Measurements from ENCODE around the gene KRTAP4-4. TPM values are rescaled to one million over a fixed set of nuclear protein-coding genes. Genes with fewer than 3 reads are reported as not detected.

KRTAP4-4 gene
- not detected in 5 replicates for total RNA-seq (2022; extraction: Qiagen RNA extraction; ENCODE audit: low read depth)

GRCh38 chr17:41160648-41161047 lies at the start of gene KRTAP4-4:
Gene KRTAP4-4 (minus strand): TSS chr17:41160748. CDS start chr17:41160691, 57 bp downstream.

GRCh38 chr17:41189837-41190318 lies 29.3 kb upstream of the KRTAP4-4 start, which contains the start of gene KRTAP9-1:
Gene KRTAP9-1 (plus strand): TSS chr17:41189887. CDS start chr17:41189887, 0 bp downstream.

GRCh38 chr17:41184480-41184961 lies 24.0 kb upstream of the KRTAP4-4 start, which contains the start of gene KRTAP4-1:
Gene KRTAP4-1 (minus strand): TSS chr17:41184911. CDS start chr17:41184854, 57 bp downstream.

GRCh38 chr17:41177727-41178271 lies 17.3 kb upstream of the KRTAP4-4 start, which contains the start of gene KRTAP4-2:
Gene KRTAP4-2 (minus strand): TSS chr17:41178221. CDS start chr17:41178164, 57 bp downstream.

GRCh38 chr17:41168121-41168520 lies 7.6 kb upstream of the KRTAP4-4 start, which contains the start of gene KRTAP4-3:
Gene KRTAP4-3 (minus strand): TSS chr17:41168221. CDS start chr17:41168172, 49 bp downstream.

GRCh38 chr17:41149652-41149985 lies 10.9 kb downstream of the KRTAP4-4 start, which contains the start of gene KRTAP4-5:
Gene KRTAP4-5 (minus strand): TSS chr17:41149825. CDS start chr17:41149767, 58 bp downstream.

GRCh38 chr17:41140360-41141131 lies 20.0 kb downstream of the KRTAP4-4 start, which contains the start of gene KRTAP4-6:
Gene KRTAP4-6 (minus strand): TSS chr17:41140544. CDS start chr17:41140487, 57 bp downstream.

GRCh38 chr17:41123991-41124371 lies 36.6 kb downstream of the KRTAP4-4 start, which contains the start of gene KRTAP4-12:
Gene KRTAP4-12 (minus strand): TSS chr17:41124182. CDS start chr17:41124122, 60 bp downstream.

GRCh38 chr17:41117846-41118386 lies 42.6 kb downstream of the KRTAP4-4 start, which contains the start of gene KRTAP4-11:
Gene KRTAP4-11 (minus strand): TSS chr17:41118373. CDS start chr17:41118315, 58 bp downstream.

Other genes with a start within 250 kb of the KRTAP4-4 start
- gene KRT23, start 223.1 kb downstream of the KRTAP4-4 start, total RNA-seq (2022; extraction: Qiagen RNA extraction; ENCODE audit: low read depth): 0.06 to 0.30 TPM (median 0.08 TPM) in 3 of 5 replicates, not detected in the others
- not detected in 5 replicates for gene KRT39, start 193.8 kb downstream of the KRTAP4-4 start, total RNA-seq (2022; extraction: Qiagen RNA extraction; ENCODE audit: low read depth)
- not detected in 5 replicates for gene KRT40, start 176.4 kb downstream of the KRTAP4-4 start, total RNA-seq (2022; extraction: Qiagen RNA extraction; ENCODE audit: low read depth)
- gene KRTAP3-3, start 166.6 kb downstream of the KRTAP4-4 start, total RNA-seq (2022; extraction: Qiagen RNA extraction; ENCODE audit: low read depth): not detected in 5 replicates
- gene KRTAP3-2, start 160.8 kb downstream of the KRTAP4-4 start, total RNA-seq (2022; extraction: Qiagen RNA extraction; ENCODE audit: low read depth): 0.36 to 0.50 TPM (median 0.42 TPM) in 3 of 5 replicates, not detected in the others
- not detected in 5 replicates for gene KRTAP3-1, start 151.6 kb downstream of the KRTAP4-4 start, total RNA-seq (2022; extraction: Qiagen RNA extraction; ENCODE audit: low read depth)
- gene KRTAP1-5, start 133.5 kb downstream of the KRTAP4-4 start, total RNA-seq (2022; extraction: Qiagen RNA extraction; ENCODE audit: low read depth): not detected in 5 replicates
- gene KRTAP1-4, start 130.6 kb downstream of the KRTAP4-4 start, total RNA-seq (2022; extraction: Qiagen RNA extraction; ENCODE audit: low read depth): not detected in 5 replicates
- gene KRTAP1-3, start 125.9 kb downstream of the KRTAP4-4 start, total RNA-seq (2022; extraction: Qiagen RNA extraction; ENCODE audit: low read depth): not detected in 5 replicates
- gene KRTAP1-1, start 119.3 kb downstream of the KRTAP4-4 start, total RNA-seq (2022; extraction: Qiagen RNA extraction; ENCODE audit: low read depth): not detected in 5 replicates
- not detected in 5 replicates for gene KRTAP2-1, start 113.4 kb downstream of the KRTAP4-4 start, total RNA-seq (2022; extraction: Qiagen RNA extraction; ENCODE audit: low read depth)
- not detected in 5 replicates for gene KRTAP2-2, start 105.5 kb downstream of the KRTAP4-4 start, total RNA-seq (2022; extraction: Qiagen RNA extraction; ENCODE audit: low read depth)
- not detected in 5 replicates for gene KRTAP2-3, start 100.6 kb downstream of the KRTAP4-4 start, total RNA-seq (2022; extraction: Qiagen RNA extraction; ENCODE audit: low read depth)
- gene KRTAP2-4, start 94.9 kb downstream of the KRTAP4-4 start, total RNA-seq (2022; extraction: Qiagen RNA extraction; ENCODE audit: low read depth): not detected in 5 replicates
- not detected in 5 replicates for gene KRTAP4-7, start 76.6 kb downstream of the KRTAP4-4 start, total RNA-seq (2022; extraction: Qiagen RNA extraction; ENCODE audit: low read depth)
- 0.08 TPM in 1 of 5 replicates, not detected in the others for gene KRTAP4-8, start 62.6 kb downstream of the KRTAP4-4 start, total RNA-seq (2022; extraction: Qiagen RNA extraction; ENCODE audit: low read depth)
- gene KRTAP4-16, start 58.5 kb downstream of the KRTAP4-4 start, total RNA-seq (2022; extraction: Qiagen RNA extraction; ENCODE audit: low read depth): not detected in 5 replicates
- not detected in 5 replicates for gene KRTAP4-9, start 55.4 kb downstream of the KRTAP4-4 start, total RNA-seq (2022; extraction: Qiagen RNA extraction; ENCODE audit: low read depth)
- not detected in 5 replicates for gene KRTAP4-11, start 42.4 kb downstream of the KRTAP4-4 start, total RNA-seq (2022; extraction: Qiagen RNA extraction; ENCODE audit: low read depth)
- gene KRTAP4-12, start 36.6 kb downstream of the KRTAP4-4 start, total RNA-seq (2022; extraction: Qiagen RNA extraction; ENCODE audit: low read depth): not detected in 5 replicates
- not detected in 5 replicates for gene KRTAP4-6, start 20.2 kb downstream of the KRTAP4-4 start, total RNA-seq (2022; extraction: Qiagen RNA extraction; ENCODE audit: low read depth)
- gene KRTAP4-5, start 10.9 kb downstream of the KRTAP4-4 start, total RNA-seq (2022; extraction: Qiagen RNA extraction; ENCODE audit: low read depth): not detected in 5 replicates
- not detected in 5 replicates for gene KRTAP4-3, start 7.5 kb upstream of the KRTAP4-4 start, total RNA-seq (2022; extraction: Qiagen RNA extraction; ENCODE audit: low read depth)
- not detected in 5 replicates for gene KRTAP4-2, start 17.5 kb upstream of the KRTAP4-4 start, total RNA-seq (2022; extraction: Qiagen RNA extraction; ENCODE audit: low read depth)
- gene KRTAP4-1, start 24.2 kb upstream of the KRTAP4-4 start, total RNA-seq (2022; extraction: Qiagen RNA extraction; ENCODE audit: low read depth): 0.17 to 0.25 TPM (median 0.24 TPM) in 4 of 5 replicates, not detected in the other
- gene KRTAP9-1, start 29.1 kb upstream of the KRTAP4-4 start, total RNA-seq (2022; extraction: Qiagen RNA extraction; ENCODE audit: low read depth): not detected in 5 replicates
- not detected in 5 replicates for gene KRTAP9-2, start 65.9 kb upstream of the KRTAP4-4 start, total RNA-seq (2022; extraction: Qiagen RNA extraction; ENCODE audit: low read depth)
- gene KRTAP9-3, start 71.7 kb upstream of the KRTAP4-4 start, total RNA-seq (2022; extraction: Qiagen RNA extraction; ENCODE audit: low read depth): not detected in 5 replicates
- not detected in 5 replicates for gene KRTAP9-8, start 77.3 kb upstream of the KRTAP4-4 start, total RNA-seq (2022; extraction: Qiagen RNA extraction; ENCODE audit: low read depth)
- not detected in 5 replicates for gene KRTAP9-4, start 88.9 kb upstream of the KRTAP4-4 start, total RNA-seq (2022; extraction: Qiagen RNA extraction; ENCODE audit: low read depth)
- gene KRTAP9-9, start 94.6 kb upstream of the KRTAP4-4 start, total RNA-seq (2022; extraction: Qiagen RNA extraction; ENCODE audit: low read depth): not detected in 5 replicates
- not detected in 5 replicates for gene KRTAP9-6, start 104.6 kb upstream of the KRTAP4-4 start, total RNA-seq (2022; extraction: Qiagen RNA extraction; ENCODE audit: low read depth)
- not detected in 5 replicates for gene KRTAP9-7, start 115.0 kb upstream of the KRTAP4-4 start, total RNA-seq (2022; extraction: Qiagen RNA extraction; ENCODE audit: low read depth)
- not detected in 5 replicates for gene KRTAP29-1, start 142.1 kb upstream of the KRTAP4-4 start, total RNA-seq (2022; extraction: Qiagen RNA extraction; ENCODE audit: low read depth)
- not detected in 5 replicates for gene KRTAP16-1, start 148.6 kb upstream of the KRTAP4-4 start, total RNA-seq (2022; extraction: Qiagen RNA extraction; ENCODE audit: low read depth)
- gene KRTAP17-1, start 155.0 kb upstream of the KRTAP4-4 start, total RNA-seq (2022; extraction: Qiagen RNA extraction; ENCODE audit: low read depth): not detected in 5 replicates
- gene KRT33A, start 190.1 kb upstream of the KRTAP4-4 start, total RNA-seq (2022; extraction: Qiagen RNA extraction; ENCODE audit: low read depth): not detected in 5 replicates
- gene KRT33B, start 209.1 kb upstream of the KRTAP4-4 start, total RNA-seq (2022; extraction: Qiagen RNA extraction; ENCODE audit: low read depth): 0.06 to 0.16 TPM (median 0.15 TPM) in 3 of 5 replicates, not detected in the others
- 0.25 to 0.43 TPM (median 0.30 TPM) in 5 replicates for gene KRT34, start 221.6 kb upstream of the KRTAP4-4 start, total RNA-seq (2022; extraction: Qiagen RNA extraction; ENCODE audit: low read depth)
- gene KRT31, start 236.9 kb upstream of the KRTAP4-4 start, total RNA-seq (2022; extraction: Qiagen RNA extraction; ENCODE audit: low read depth): not detected in 5 replicates

Measured in A549 treated with RU486 at 1 μM for 4 hours (cell line).